ENCODE data around the gene CSF3R. TPM values are rescaled to one million over a fixed set of nuclear protein-coding genes. Genes with fewer than 3 reads are reported as not detected.
"Not testable (repeated sequence)": the region's sequence is repeated elsewhere in the genome, so short reads cannot be mapped to it uniquely, and the experiment has no call there.

CSF3R gene
- total and polyA plus RNA-seq, 5 experiments from 2014 or later: 0.10 to 0.44 (median 0.20) TPM; not detected in 2

GRCh38 chr1:36520771-36521420, 38.2 kb upstream of the CSF3R start:
- Mint-ChIP-seq H3K27ac (no peak overlapping the region), H3K9me3 (no peaks in the 10 kb centered on the region), H3K4me3 (no peak overlapping the region), H3K4me1 (peaks cover 0 to 2% (median 0%) of the 10 kb centered on the region in 4 donors), H3K27me3 (no peaks in the 10 kb centered on the region), H3K36me3 (no peaks in the 10 kb centered on the region)
- peak in 1 of 10 donors; percentile 7 for DNase-seq
- no peak for ATAC-seq
- POLR2A ChIA-PET: no interaction called here

- POLR2A ChIA-PET: no interaction called here
- Mint-ChIP-seq H3K9me3 (no peaks in the 10 kb centered on the region), H3K27ac (peak overlapping the region in 1 of 10 donors; percentile 63), H3K36me3 (no peaks in the 10 kb centered on the region), H3K4me3 (no peak overlapping the region), H3K4me1 (peaks cover 0 to 2% (median 0%) of the 10 kb centered on the region in 4 donors), H3K27me3 (peaks cover 0 to under 1% (median 0%) of the 10 kb centered on the region in 5 donors)
- DNase-seq (no peak), ATAC-seq (no peak)
These were observed 37.3 kb upstream of the CSF3R start for GRCh38 chr1:36520056-36520455.

- ATAC-seq: no peak
- H3K27ac Mint-ChIP-seq: peak overlapping the region in 1 of 10 donors; percentile 81
- POLR2A ChIA-PET: interaction anchor here (0.6 to 0.9 kb wide), 2 partner anchors 53 to 1664 kb away, joined by 3 read pairs; partner anchors contain the start of gene MRPS15
- no peaks in the 10 kb centered on the region for H3K36me3 Mint-ChIP-seq
- no peak overlapping the region for H3K4me3 Mint-ChIP-seq
- no peak for DNase-seq
- no peaks in the 10 kb centered on the region for H3K9me3 Mint-ChIP-seq
- peaks cover 0 to 12% (median 2%) of the 10 kb centered on the region in 5 donors for H3K27me3 Mint-ChIP-seq
- no peaks in the 10 kb centered on the region for H3K4me1 Mint-ChIP-seq
These were observed 34.5 kb upstream of the CSF3R start for GRCh38 chr1:36517011-36517771.

GRCh38 chr1:36516372-36517010, 33.8 kb upstream of the CSF3R start:
- H3K27ac Mint-ChIP-seq: peak overlapping the region in 2 of 10 donors; percentile 24 to 59
- POLR2A ChIA-PET: interaction anchor here (0.6 to 0.9 kb wide), 2 partner anchors 52 to 1664 kb away, joined by 3 read pairs; partner anchors contain the start of gene MRPS15
- peak in 1 of 2 donors; percentile 27 for ATAC-seq

GRCh38 chr1:36515315-36516138, 32.8 kb upstream of the CSF3R start:
- H3K27me3 Mint-ChIP-seq: peaks cover 0 to 12% (median 3%) of the 10 kb centered on the region in 5 donors
- H3K27ac Mint-ChIP-seq: no peak overlapping the region
- ATAC-seq (no peak), DNase-seq (no peak)
- POLR2A ChIA-PET: no interaction called here
- no peaks in the 10 kb centered on the region for H3K36me3 Mint-ChIP-seq
- H3K9me3 Mint-ChIP-seq: no peaks in the 10 kb centered on the region
- no peak overlapping the region for H3K4me3 Mint-ChIP-seq
- no peaks in the 10 kb centered on the region for H3K4me1 Mint-ChIP-seq

More at GRCh38 chr1:36516372-36517010, 33.8 kb upstream of the CSF3R start:
- DNase-seq: peak in 6 of 10 donors; percentile 15 to 26 (median 24)
- H3K27me3 Mint-ChIP-seq: peaks cover 0 to 12% (median 2%) of the 10 kb centered on the region in 5 donors
- H3K36me3 Mint-ChIP-seq: no peaks in the 10 kb centered on the region
- H3K4me1 Mint-ChIP-seq: no peaks in the 10 kb centered on the region
- H3K9me3 Mint-ChIP-seq: no peaks in the 10 kb centered on the region
- H3K4me3 Mint-ChIP-seq: no peak overlapping the region

- Mint-ChIP-seq H3K4me3 (no peak overlapping the region), H3K27ac (no peak overlapping the region), H3K9me3 (no peaks in the 10 kb centered on the region), H3K36me3 (no peaks in the 10 kb centered on the region), H3K27me3 (peaks cover 0 to 12% (median 3%) of the 10 kb centered on the region in 5 donors), H3K4me1 (no peaks in the 10 kb centered on the region)
- POLR2A ChIA-PET: no interaction called here
- no peak for DNase-seq
- ATAC-seq: no peak
These were observed 31.8 kb upstream of the CSF3R start for GRCh38 chr1:36514501-36514900.

- H3K9me3 Mint-ChIP-seq: no peaks in the 10 kb centered on the region
- peaks cover 0 to 12% (median 3%) of the 10 kb centered on the region in 5 donors for H3K27me3 Mint-ChIP-seq
- POLR2A ChIA-PET: no interaction called here
- no peaks in the 10 kb centered on the region for H3K36me3 Mint-ChIP-seq
- ATAC-seq (no peak), DNase-seq (no peak)
- H3K4me1 Mint-ChIP-seq: no peaks in the 10 kb centered on the region
- no peak overlapping the region for H3K4me3 Mint-ChIP-seq
- no peak overlapping the region for H3K27ac Mint-ChIP-seq
These were observed 31.2 kb upstream of the CSF3R start for GRCh38 chr1:36513676-36514473.

- DNase-seq (no peak), ATAC-seq (no peak)
- Mint-ChIP-seq H3K9me3 (no peaks in the 10 kb centered on the region), H3K4me3 (no peak overlapping the region), H3K36me3 (no peaks in the 10 kb centered on the region), H3K27me3 (peaks cover 1 to 16% (median 3%) of the 10 kb centered on the region in 5 donors), H3K27ac (no peak overlapping the region), H3K4me1 (no peaks in the 10 kb centered on the region)
- POLR2A ChIA-PET: no interaction called here
These were observed 30.1 kb upstream of the CSF3R start for GRCh38 chr1:36512842-36513241.

- Mint-ChIP-seq H3K9me3 (no peaks in the 10 kb centered on the region), H3K4me3 (no peak overlapping the region), H3K27ac (no peak overlapping the region), H3K36me3 (no peaks in the 10 kb centered on the region), H3K27me3 (peaks cover 2 to 22% (median 9%) of the 10 kb centered on the region in 5 donors), H3K4me1 (no peaks in the 10 kb centered on the region)
- POLR2A ChIA-PET: no interaction called here
- DNase-seq (no peak), ATAC-seq (no peak)
These were observed 29.4 kb upstream of the CSF3R start for GRCh38 chr1:36511804-36512798.

GRCh38 chr1:36511220-36511619, 28.5 kb upstream of the CSF3R start:
- H3K9me3 Mint-ChIP-seq, H3K4me3 Mint-ChIP-seq, POLR2A ChIA-PET, DNase-seq, H3K36me3 Mint-ChIP-seq, ATAC-seq, H3K27ac Mint-ChIP-seq, H3K4me1 Mint-ChIP-seq: not testable (repeated sequence)
- H3K27me3 Mint-ChIP-seq: peaks cover 10 to 30% (median 12%) of the 10 kb centered on the region in 5 donors

- Mint-ChIP-seq H3K27ac (no peak overlapping the region), H3K36me3 (no peaks in the 10 kb centered on the region), H3K9me3 (no peaks in the 10 kb centered on the region), H3K27me3 (peaks cover 10 to 33% (median 12%) of the 10 kb centered on the region in 5 donors), H3K4me1 (no peaks in the 10 kb centered on the region), H3K4me3 (no peak overlapping the region)
- ATAC-seq: no peak
- DNase-seq: no peak
- POLR2A ChIA-PET: no interaction called here
These were observed 27.7 kb upstream of the CSF3R start for GRCh38 chr1:36510418-36510817.

Measured in naive thymus-derived CD8-positive, alpha-beta T cell (primary cell).